ENCODE measurements around the gene PDE4D. TPM values are rescaled to one million over a fixed set of nuclear protein-coding genes. Genes with fewer than 3 reads are reported as not detected.

PDE4D gene
- total RNA-seq, 1 experiment from 2014 or later: 2.1 TPM

DNA sequence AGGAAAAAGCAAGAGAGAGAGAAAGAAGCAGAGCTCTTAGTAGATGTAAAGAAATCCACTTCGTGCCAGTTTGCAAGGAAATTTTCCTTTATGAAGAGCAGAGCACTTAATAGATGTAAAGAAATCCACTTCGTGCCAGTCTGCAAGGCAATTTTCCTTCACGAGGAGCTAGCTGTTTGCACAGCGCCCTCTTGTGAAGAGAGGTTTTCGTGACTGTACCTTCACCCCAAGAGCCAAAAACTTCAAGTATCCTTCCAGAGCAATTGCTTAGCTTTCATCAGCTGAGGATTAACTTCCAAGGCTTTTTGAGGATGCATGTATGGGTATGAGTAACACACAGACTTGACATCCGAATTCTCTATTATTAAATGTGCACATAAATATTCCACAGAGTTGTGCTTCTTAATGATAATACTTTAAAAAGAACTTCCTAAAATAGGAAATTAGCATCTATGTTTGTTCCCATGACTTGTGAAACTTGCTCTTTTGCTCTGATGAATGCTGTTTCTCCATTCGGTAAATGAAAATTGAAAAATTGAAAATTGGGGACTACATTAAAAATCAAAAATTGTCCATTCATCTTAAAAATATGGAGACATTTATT, 525.6 kb downstream of the PDE4D start:
- no peak overlapping the region for H2AFZ ChIP-seq (ENCODE audit: low read length)
- H3K27ac ChIP-seq (ENCODE audit: insufficient read length, low read depth, low read length): no peak overlapping the region
- peaks cover 3 to 7% of the 10 kb centered on the region in 2 experiments for H3K4me1 Mint-ChIP-seq
- no peak overlapping the region for H2BK5ac ChIP-seq (ENCODE audit: insufficient read length, low read length)
- no peak overlapping the region for H3K18ac ChIP-seq (ENCODE audit: insufficient read length, low read depth, low read length)
- no peak overlapping the region for H3K56ac ChIP-seq (ENCODE audit: insufficient read length, low read depth, low read length)
- no peak overlapping the region for H3K23ac ChIP-seq (ENCODE audit: insufficient read length, low read depth, low read length)
- H3K27me3 Mint-ChIP-seq (ENCODE audit: low read depth): peaks cover 2% of the 10 kb centered on the region; the same call in 1 of the 2 replicates
- H3K9ac ChIP-seq (ENCODE audit: extremely low read depth, insufficient read length, low read length): no peak overlapping the region
- no peak overlapping the region for H3T11ph ChIP-seq (ENCODE audit: low read length)
- H3K79me1 ChIP-seq (ENCODE audit: insufficient read depth, low read depth, low read length, poor library complexity, severe bottlenecking): no peaks in the 10 kb centered on the region
- H2BK20ac ChIP-seq (ENCODE audit: low read depth, low read length, poor library complexity, severe bottlenecking): no peak overlapping the region
- no peaks in the 10 kb centered on the region for H4K20me1 ChIP-seq (ENCODE audit: control insufficient read depth, insufficient read depth, insufficient read length)
- no peaks in the 10 kb centered on the region for H3K23me2 ChIP-seq (ENCODE audit: insufficient read length, low read depth, low read length, poor library complexity, severe bottlenecking)
- H3K36me3 Mint-ChIP-seq (ENCODE audit: insufficient read depth in 1 of 3, low read depth in 3 of 3): 0 out of 7 replicates have a peak, but pooled peaks cover 0 to 1% (median 0%) of the 10 kb centered on the region in 3 experiments
- H2BK120ac ChIP-seq (ENCODE audit: low read depth, low read length, poor library complexity, severe bottlenecking): no peak overlapping the region
- no peak overlapping the region for H4K5ac ChIP-seq (ENCODE audit: insufficient read length, low read depth, low read length)
- no peak overlapping the region for H3K14ac ChIP-seq (ENCODE audit: insufficient read depth, low read length)
- TF ChIP-seq, protein P1, sequence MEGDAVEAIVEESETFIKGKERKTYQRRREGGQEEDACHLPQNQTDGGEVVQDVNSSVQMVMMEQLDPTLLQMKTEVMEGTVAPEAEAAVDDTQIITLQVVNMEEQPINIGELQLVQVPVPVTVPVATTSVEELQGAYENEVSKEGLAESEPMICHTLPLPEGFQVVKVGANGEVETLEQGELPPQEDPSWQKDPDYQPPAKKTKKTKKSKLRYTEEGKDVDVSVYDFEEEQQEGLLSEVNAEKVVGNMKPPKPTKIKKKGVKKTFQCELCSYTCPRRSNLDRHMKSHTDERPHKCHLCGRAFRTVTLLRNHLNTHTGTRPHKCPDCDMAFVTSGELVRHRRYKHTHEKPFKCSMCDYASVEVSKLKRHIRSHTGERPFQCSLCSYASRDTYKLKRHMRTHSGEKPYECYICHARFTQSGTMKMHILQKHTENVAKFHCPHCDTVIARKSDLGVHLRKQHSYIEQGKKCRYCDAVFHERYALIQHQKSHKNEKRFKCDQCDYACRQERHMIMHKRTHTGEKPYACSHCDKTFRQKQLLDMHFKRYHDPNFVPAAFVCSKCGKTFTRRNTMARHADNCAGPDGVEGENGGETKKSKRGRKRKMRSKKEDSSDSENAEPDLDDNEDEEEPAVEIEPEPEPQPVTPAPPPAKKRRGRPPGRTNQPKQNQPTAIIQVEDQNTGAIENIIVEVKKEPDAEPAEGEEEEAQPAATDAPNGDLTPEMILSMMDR (conservative IDR thresholded peaks at IDR 0.05): peak; percentile 85
- H2BK12ac ChIP-seq (ENCODE audit: insufficient read length, low read depth, low read length): no peak overlapping the region
- peak; percentile 56 for DNase-seq
- no peaks in the 10 kb centered on the region; the same call in 1 of the 2 replicates for H3K4me1 ChIP-seq (ENCODE audit: insufficient read depth, low read length)
- no peak overlapping the region for H2AK5ac ChIP-seq (ENCODE audit: insufficient read length, low read length)
- no peak overlapping the region for H4K91ac ChIP-seq (ENCODE audit: insufficient read length, low read depth, low read length)
- H3K4ac ChIP-seq (ENCODE audit: low read depth, low read length): no peak overlapping the region
- no peaks in the 10 kb centered on the region for H3K9me3 ChIP-seq (ENCODE audit: control insufficient read depth, low read depth, low read length)
- no peaks in the 10 kb centered on the region; a peak in 1 of 5 replicates for H3K9me3 Mint-ChIP-seq
- no peak overlapping the region for H2BK15ac ChIP-seq (ENCODE audit: low read depth, low read length)
- no peak overlapping the region for H3K27ac Mint-ChIP-seq
- H3K79me2 ChIP-seq (ENCODE audit: insufficient read depth, low read length): no peaks in the 10 kb centered on the region
- no peak overlapping the region for H3K4me3 Mint-ChIP-seq
- H3K4me2 ChIP-seq (ENCODE audit: insufficient read depth, insufficient read length, low read length): no peak overlapping the region
- no peak overlapping the region for H4K8ac ChIP-seq (replicated peaks; ENCODE audit: insufficient read length, low read depth, low read length)
- no peaks in the 10 kb centered on the region; the same call in 1 of the 2 replicates for H3K27me3 ChIP-seq (ENCODE audit: insufficient read depth, low read length)
- WGBS (ENCODE audit: extremely low coverage, insufficient read length, low lambda C conversion rate): no CpG with 5 or more reads among the region's 7 CpGs
